Measurements from ENCODE around the gene HM13.
A peak's percentile ranks its signal among the peaks of the same experiment; 100 is the strongest.
"Not testable (repeated sequence)": the region's sequence is repeated elsewhere in the genome, so short reads cannot be mapped to it uniquely, and the experiment has no call there.

Gene HM13

GRCh38 chr20:31500527-31500926 lies 13.7 kb upstream of the HM13 start:
- DNase-seq (ENCODE audit: low read depth, low spot score), result no peak

- DNase-seq (ENCODE audit: low read depth, low spot score), result peak; percentile 49
These were observed 11.2 kb upstream of the HM13 start for GRCh38 chr20:31502884-31503673.

- no peak for DNase-seq (ENCODE audit: low read depth, low spot score)
These were observed 8.3 kb upstream of the HM13 start for GRCh38 chr20:31505903-31506302.

- DNase-seq (ENCODE audit: low read depth, low spot score), result no peak
These were observed 5.6 kb upstream of the HM13 start for GRCh38 chr20:31508517-31509244.

- DNase-seq (ENCODE audit: low read depth, low spot score), result no peak
These were observed 981 bp downstream of the HM13 start for GRCh38 chr20:31515072-31515774.

- no peak for DNase-seq (ENCODE audit: low read depth, low spot score)
These were observed 1.5 kb downstream of the HM13 start for GRCh38 chr20:31515775-31516107.

- no peak for DNase-seq (ENCODE audit: low read depth, low spot score)
These were observed 1.9 kb downstream of the HM13 start for GRCh38 chr20:31516166-31516565.

GRCh38 chr20:31516651-31517050 lies 2.4 kb downstream of the HM13 start:
- no peak for DNase-seq (ENCODE audit: low read depth, low spot score)

GRCh38 chr20:31517373-31517772 lies 3.1 kb downstream of the HM13 start:
- no peak for DNase-seq (ENCODE audit: low read depth, low spot score)

GRCh38 chr20:31521267-31521666 lies 7.0 kb downstream of the HM13 start:
- not testable (repeated sequence) for DNase-seq (ENCODE audit: low read depth, low spot score)

GRCh38 chr20:31522731-31523130 lies 8.5 kb downstream of the HM13 start:
- DNase-seq (ENCODE audit: low read depth, low spot score), result no peak

- DNase-seq (ENCODE audit: low read depth, low spot score), result no peak
These were observed 9.4 kb downstream of the HM13 start for GRCh38 chr20:31523361-31524283.

- no peak for DNase-seq (ENCODE audit: low read depth, low spot score)
These were observed 13.0 kb downstream of the HM13 start for GRCh38 chr20:31527266-31527665.

GRCh38 chr20:31535298-31535697 lies 21.1 kb downstream of the HM13 start:
- no peak for DNase-seq (ENCODE audit: low read depth, low spot score)

GRCh38 chr20:31536575-31536974 lies 22.3 kb downstream of the HM13 start:
- no peak for DNase-seq (ENCODE audit: low read depth, low spot score)

- no peak for DNase-seq (ENCODE audit: low read depth, low spot score)
These were observed 23.1 kb downstream of the HM13 start for GRCh38 chr20:31537116-31537871.

- DNase-seq (ENCODE audit: low read depth, low spot score), result no peak
These were observed 23.6 kb downstream of the HM13 start for GRCh38 chr20:31537890-31538289.

GRCh38 chr20:31538326-31538725 lies 24.1 kb downstream of the HM13 start:
- DNase-seq (ENCODE audit: low read depth, low spot score), result no peak

GRCh38 chr20:31539636-31540035 lies 25.4 kb downstream of the HM13 start:
- not testable (repeated sequence) for DNase-seq (ENCODE audit: low read depth, low spot score)

GRCh38 chr20:31540406-31540805 lies 26.2 kb downstream of the HM13 start:
- DNase-seq (ENCODE audit: low read depth, low spot score), result no peak
